NCI-H460 (cell line): ENCODE data around the gene ASAH2B. TPM values are rescaled to one million over a fixed set of nuclear protein-coding genes. Genes with fewer than 3 reads are reported as not detected.
A peak's percentile ranks its signal among the peaks of the same experiment; 100 is the strongest.
"Not testable (repeated sequence)": the region's sequence is repeated elsewhere in the genome, so short reads cannot be mapped to it uniquely, and the experiment has no call there.

Experiments
- DNase-seq: peaks from one replicate; pipeline ENCODE4 v3.0.0-alpha.2; 2016; ENCODE audit warnings: low read depth; ENCODE audit errors: extremely low read depth
- polyA plus RNA-seq: library from polyadenylated mRNA; depleted of rRNA; stranded (reverse); fragments of >200 nt; gene quantifications from 2 replicates; pipeline ENCODE4 v1.2.3, GENCODE V29; 2014; cell fraction: nucleus; rRNA removed
- total RNA-seq: library from RNA; depleted of rRNA; stranded (reverse); fragments of >200 nt; shearing (Covaris generic); gene quantifications from 2 replicates; pipeline ENCODE4 v1.2.3, GENCODE V29; 2014; rRNA removed

ASAH2B gene
- total RNA-seq: 8.1 and 10.6 TPM in 2 replicates
- 8.3 and 17.4 TPM in 2 replicates for polyA plus RNA-seq

GRCh38 chr10:50739618-50740292 lies at the start of gene ASAH2B:
Gene ASAH2B (plus strand): TSS chr10:50739936. CDS start chr10:50745131, 5,195 bp downstream.
- DNase-seq: peak; percentile 66

DNA sequence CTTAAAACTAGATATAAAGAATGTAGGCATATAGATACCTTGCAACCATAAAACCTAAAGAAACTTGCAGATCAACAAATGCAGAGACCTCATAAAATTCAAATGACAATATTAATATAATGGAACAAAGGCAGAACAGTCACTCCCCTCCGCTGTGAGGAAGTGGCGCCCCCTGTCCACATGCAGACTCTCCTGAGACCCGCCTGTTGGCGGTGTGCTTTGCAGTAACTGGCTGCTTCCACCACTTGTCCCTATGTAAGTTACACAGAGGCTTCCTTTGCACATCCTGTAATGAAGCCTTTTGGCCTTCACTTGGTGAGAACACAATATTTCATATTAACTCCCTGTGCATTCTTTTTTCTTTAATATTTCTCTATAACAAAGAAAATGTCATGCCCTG lies 41.9 kb upstream of the ASAH2B start:
- DNase-seq: not testable (repeated sequence)

- peak; percentile 13 for DNase-seq
Observed at GRCh38 chr10:50701947-50702346, 37.8 kb upstream of the ASAH2B start.

DNA sequence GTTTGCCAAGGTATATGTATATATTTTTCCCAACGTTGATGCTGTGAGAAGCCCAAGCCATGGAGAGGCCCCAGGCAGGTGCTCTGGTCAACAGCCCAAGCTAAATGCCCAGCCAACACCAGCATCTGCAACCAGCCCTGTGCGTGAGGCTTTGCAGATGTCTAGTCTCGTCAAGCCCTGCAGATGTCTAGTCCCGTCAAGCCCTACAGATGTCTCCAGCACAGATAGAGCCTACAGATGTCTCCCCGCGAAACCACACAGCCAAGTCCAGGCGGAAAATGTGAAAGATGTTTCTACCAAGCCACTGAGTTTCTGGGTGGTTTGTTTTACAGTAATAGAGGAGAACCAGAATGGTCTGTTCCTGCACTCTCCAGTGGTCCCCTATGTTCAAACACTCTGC lies 36.7 kb upstream of the ASAH2B start:
- not testable (repeated sequence) for DNase-seq

DNA sequence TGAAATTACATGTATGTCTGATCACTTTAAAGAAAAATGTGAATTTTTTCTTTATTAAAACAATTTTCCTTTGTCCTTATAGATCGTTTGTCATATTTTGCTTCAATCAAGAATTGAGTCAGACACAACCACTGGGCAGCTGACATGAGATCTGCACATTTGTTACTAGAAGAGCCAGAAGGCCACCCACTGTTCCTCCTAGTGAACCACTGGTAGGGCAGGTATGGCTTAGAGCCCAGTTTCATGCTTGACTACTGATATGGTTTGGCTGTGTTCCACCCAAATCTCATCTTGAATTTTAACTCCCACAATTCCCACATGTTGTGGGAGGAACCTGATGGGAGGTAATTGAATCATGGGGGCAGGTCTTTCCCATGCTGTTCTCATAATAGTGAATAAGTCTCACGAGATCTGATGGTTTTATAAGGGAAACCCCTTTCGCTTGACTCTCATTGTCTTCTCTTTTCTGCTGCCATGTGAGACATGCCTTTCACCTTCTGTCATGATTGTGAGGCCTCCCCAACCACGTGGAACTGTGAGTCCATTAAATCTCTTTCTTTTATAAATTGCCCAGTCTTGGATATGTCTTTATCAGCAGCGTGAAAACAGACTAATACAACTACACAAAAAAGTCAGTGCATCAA lies 35.2 kb upstream of the ASAH2B start:
- not testable (repeated sequence) for DNase-seq

- DNase-seq: not testable (repeated sequence)
Observed at GRCh38 chr10:50706006-50706405, 33.7 kb upstream of the ASAH2B start.

DNA sequence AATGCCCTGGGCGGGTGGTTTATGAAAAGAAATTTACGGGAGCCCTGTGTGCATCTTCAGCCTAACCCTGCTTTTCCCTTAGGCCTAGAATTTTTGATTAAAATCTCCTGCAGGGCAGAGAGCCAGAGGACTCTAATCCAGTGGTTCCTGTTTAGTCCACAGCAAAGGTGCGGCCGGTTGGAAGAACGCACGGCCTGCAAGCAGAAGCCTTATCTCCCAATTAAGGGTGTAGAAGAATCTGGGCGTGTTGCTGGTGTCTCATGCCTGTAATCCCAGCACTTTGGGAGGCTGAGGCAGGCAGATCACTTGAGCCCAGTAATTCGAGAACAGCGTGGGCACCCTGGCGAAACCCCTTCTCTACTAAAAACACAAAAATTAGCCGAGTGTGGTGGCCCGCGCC lies 29.5 kb upstream of the ASAH2B start:
- not testable (repeated sequence) for DNase-seq

GRCh38 chr10:50723812-50724211 lies 15.9 kb upstream of the ASAH2B start:
- not testable (repeated sequence) for DNase-seq

DNA sequence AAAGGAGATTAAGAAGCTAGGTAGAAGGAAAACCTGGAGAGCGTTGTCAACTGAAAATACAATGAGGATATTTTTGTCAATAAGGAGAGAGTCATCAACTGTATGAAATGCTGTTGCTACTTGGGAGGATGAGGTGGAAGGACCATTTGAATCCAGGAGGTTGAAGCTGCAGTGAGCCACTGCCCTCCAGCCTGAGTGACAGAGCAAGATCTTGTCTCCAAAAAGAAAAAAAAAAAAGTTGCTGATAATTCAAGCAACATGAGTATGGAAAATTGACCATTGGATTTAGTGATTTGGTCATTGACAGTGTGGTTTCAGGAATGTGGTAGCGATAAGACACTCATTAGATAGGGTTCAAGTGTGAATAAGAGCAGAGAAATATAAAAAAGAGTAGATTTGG lies 11.6 kb upstream of the ASAH2B start:
- DNase-seq: not testable (repeated sequence)

- DNase-seq: not testable (repeated sequence)
Observed at GRCh38 chr10:50738987-50739617, 634 bp upstream of the ASAH2B start.

- DNase-seq: peak; percentile 30
Observed at GRCh38 chr10:50740293-50740648, 535 bp downstream of the ASAH2B start.

DNA sequence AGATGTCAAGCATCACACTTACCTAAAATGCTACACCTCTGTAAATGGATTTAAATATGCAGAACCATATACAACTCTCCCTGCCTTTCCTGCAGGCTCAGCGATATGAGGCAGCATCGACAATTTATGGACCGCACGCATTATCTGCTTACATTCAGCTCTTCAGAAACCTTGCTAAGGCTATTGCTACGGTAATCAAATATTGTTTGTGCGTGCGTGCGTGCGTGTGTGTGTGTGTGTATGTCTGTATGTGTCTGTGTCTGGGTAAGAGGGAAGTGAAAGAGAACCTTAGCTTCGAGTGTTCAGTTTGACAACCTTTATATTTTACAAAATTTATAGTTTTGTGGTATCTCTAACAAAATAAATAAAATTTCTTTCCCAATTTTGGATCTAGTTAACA lies 3.1 kb downstream of the ASAH2B start:
- DNase-seq: not testable (repeated sequence)

DNA sequence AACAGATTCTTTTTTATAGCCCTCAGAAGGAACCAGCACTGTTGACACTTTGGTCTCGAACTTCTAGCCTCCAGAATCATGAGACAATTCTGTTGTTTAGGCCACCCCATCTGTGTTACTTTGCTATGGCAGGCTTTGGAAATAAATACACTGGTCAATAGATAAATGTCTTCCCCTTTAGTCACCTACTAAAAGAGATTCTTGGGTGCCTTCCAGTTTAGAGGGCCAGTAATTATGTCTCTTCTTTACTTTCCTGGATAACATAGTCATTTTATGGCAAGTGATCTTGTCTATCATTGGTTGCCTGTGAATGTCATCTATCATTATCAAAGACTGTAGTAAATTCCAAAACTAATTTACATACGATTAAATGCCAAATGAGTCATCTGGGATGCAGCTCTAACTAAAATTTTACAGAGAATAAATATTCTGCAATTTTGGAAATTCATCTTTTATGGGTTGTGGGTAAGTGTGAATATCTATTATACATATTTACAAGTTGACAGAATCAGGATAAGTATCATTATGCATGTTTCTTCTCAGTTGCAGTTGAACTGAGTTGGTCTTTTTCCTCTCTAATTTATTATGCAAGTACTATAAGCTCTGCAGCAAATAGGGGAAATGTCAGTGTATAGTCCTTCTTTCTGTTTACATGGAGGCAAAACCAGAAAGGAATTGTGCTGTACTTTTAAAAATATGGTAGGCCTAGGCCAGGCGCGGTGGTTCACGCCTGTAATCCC lies 27.2 kb downstream of the ASAH2B start:
- not testable (repeated sequence) for DNase-seq

DNA sequence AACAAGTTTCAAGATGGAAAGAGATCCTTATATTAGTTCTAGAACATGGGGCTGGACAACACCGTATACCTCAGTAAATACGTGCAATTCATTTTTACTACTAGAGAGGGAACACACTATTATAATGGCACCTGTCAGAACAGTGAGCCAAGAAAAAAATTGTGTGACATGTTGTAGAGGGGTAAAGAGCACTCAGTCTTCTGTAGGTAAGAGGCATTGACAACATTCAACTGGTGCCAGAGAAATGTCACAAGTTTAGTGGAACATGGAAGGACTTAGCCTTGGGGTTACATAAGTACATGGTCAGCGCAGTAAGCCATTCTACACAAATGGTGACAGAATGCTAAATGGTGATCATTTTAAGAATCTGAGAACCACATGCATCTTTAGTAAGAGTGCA lies 32.3 kb downstream of the ASAH2B start:
- not testable (repeated sequence) for DNase-seq

GRCh38 chr10:50774868-50775267 lies 35.1 kb downstream of the ASAH2B start:
- not testable (repeated sequence) for DNase-seq

- DNase-seq: not testable (repeated sequence)
Observed at GRCh38 chr10:50780036-50780435, 40.3 kb downstream of the ASAH2B start.

GRCh38 chr10:50782017-50782416 lies 42.3 kb downstream of the ASAH2B start:
- DNase-seq: not testable (repeated sequence)

GRCh38 chr10:50787962-50788361 lies 48.2 kb downstream of the ASAH2B start:
- not testable (repeated sequence) for DNase-seq

DNA sequence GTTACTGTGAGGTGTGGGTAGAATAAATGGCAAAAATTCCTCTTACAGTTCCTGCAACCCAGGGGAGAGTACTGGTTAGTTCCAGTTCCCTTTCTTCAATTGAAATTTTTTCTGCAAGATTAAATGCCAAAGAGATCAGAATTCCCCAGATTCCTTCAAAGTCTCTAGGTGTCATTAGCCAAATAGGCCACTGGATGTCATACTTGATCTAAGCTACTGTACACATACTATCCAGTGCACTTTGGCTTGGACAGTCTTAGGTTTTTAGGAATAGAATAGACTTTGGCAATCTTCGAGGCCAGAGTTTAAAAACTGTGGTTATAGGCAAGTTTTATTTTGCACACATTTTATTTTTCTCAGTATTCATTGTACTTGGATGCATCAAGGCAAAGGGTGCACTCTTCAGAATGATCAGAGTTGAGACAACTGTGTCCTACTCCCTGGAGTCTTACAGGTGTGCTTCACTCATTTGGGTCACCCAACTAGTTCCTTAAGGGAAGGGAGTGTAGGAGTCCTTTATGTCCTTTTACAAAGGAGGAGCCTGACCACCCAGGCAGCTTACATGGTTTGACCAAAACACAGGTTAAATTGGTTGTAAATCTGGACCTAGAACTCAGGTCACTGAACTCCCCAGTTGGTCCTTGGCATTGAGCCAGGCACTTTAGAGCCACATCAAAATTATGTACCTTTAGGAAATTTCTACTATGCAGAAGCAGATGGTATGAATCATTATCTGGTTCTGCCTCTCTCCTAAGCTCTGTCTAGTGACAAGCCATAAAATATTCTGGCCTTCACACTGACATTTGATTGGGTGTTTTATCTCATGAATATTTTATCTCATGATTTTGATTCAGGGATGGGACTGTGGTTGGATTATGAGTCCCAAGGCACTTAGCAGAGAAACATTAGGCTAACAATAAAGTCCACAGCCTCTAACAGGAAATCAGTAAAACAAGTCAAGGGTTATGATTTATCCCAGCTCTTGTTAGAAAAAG lies 49.5 kb downstream of the ASAH2B start:
- peak; percentile 30 for DNase-seq

DNA sequence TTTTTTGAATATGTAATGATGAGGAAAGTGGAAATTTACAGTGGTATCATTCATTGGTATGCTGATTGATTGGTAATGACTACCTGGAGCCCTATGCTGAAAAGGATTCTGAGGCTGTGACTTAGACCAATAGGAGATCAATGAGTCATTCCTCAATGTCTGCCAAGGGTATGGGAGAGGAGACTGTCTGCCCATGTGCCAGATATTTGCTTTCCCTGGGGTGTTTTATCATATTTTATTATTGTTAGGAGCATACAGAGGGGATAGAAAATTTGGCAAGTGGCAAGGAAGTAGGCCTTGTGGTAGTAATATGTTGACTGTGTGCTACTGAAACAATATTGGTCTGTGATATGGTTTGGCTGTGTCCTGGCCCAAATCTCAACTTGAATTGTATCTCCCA lies 54.8 kb downstream of the ASAH2B start:
- no peak for DNase-seq
